ENCODE results near the gene FRAS1.
"Not testable (repeated sequence)": the region's sequence is repeated elsewhere in the genome, so short reads cannot be mapped to it uniquely, and the experiment has no call there.

The FRAS1 gene

DNA sequence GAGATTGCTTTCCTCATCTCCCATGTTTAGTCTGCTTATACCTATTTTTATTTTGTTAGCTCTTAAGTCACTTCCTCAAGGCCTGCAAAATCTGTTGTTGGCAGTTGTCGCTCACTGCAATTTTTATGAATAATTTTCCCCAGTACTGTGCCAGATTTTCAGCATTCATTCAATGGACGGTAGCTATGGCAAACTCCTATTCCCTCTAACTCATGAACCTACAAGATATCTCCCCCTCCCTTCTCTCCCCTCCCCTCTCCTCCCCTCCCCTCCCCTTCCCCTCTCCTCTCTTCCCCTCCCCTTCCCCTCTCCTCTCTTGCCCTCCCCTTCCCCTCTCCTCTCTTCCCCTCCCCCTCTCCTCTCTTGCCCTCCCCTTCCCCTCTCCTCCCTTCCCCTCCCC lies 160.4 kb downstream of the FRAS1 start:
- DNase-seq (ENCODE audit: low read depth in 3 of 3): no peak

DNA sequence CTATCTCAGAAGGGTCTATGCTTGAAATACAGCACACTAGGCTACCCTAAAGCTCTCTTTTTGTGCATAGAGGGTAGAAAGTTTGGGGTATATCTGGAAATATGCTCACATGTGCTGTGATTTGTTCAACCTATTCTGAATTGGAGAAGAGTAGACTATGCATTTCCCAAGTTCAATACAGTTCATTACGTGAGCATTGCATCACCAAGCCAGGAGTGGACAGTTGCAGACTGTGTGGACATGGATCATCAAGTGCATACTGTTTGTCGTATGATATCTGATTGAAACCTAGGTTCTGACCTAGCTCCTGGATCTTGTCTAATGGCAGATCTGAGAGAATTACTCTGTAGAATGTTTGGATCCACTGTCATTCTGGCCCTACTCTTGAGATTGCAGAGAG lies 161.1 kb downstream of the FRAS1 start:
- DNase-seq (ENCODE audit: low read depth in 3 of 3): no peak

DNA sequence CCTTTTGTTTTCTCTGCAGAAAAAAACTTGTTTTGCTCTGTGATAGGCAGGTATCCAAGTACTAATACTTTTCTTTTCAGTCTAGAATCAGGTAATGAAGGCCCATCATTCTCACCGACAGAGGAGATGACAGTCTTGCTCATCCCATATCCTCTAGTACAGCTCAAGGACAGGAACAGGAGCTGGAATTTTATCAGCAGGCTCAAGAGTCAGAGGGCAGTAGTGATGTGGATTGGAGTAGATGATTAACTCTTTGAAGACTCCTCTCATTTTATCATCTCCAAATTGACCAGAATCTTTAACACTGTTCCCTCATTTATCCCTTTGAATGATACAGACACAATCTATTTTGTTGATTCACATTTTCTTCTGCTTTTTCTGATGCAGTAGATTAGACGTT lies 162.7 kb downstream of the FRAS1 start:
- no peak for DNase-seq (ENCODE audit: low read depth in 3 of 3)

DNA sequence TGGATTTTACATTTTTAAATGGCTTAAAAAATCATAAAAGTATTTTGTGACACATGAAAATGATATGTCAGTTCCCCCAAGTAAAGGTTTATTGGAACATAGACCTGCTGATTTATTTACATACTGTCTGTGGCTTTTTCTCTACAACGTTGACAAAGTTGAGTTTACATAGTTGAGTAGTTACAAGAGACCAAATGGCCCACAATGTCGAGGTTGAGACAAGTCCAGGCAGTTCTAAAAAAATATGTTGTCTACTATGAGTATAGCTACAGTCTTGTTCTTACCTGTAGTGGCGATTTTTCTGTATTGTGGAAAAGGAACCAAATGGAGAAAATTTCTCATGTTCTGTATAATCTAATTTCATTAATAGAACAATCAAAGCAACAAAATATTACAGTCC lies 163.2 kb downstream of the FRAS1 start:
- no peak for DNase-seq (ENCODE audit: low read depth in 3 of 3)

DNA sequence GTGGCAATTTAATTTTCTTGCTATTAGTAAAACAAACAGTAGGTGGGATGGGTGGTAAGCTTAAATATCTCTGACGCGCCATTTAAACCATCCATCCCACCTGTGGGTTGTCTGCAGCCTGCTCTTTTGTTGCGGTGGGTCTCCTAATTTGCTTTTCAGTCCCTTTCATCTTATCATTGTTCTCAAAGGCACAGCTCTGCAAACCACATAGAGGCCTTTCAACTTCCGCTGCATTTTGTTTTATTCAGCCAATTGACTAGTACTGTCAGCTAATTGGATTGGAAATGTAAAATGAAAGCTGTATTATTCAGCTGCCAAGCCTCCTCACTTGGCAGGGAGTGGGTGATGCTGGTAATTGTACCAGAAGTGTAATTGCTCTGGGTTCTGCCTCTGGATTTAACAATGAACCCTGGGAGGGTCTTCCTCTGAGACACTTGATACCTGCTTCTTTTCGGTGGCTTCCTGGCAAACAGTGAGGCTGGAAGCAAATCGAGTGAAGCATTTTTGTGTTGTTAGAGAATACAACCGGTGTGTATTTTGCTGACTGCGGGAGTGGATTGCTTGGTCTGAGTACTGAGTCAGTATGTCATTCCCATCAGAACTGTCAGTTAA lies 165.6 kb downstream of the FRAS1 start:
- DNase-seq (ENCODE audit: low read depth in 3 of 3): no peak

DNA sequence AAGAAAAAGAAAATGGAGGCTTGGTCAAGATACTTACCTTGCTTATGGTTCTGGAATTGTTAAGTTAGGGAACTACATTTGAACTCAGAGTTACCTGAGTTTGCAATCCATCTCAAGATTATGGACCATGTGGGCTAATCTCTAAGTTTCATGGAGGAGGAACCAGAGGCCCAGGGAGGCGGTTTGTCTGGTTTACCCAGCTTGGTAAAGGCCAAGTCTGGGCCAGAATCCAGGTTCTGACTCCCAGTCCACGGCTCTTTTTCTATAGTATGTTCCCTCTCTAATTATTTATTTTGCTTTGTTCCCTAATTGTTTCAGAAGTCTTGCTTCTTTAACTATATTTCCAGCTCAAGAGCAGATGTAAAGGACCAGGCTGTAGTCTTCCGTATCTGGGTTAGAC lies 168.1 kb downstream of the FRAS1 start:
- DNase-seq (ENCODE audit: low read depth in 3 of 3): no peak

DNA sequence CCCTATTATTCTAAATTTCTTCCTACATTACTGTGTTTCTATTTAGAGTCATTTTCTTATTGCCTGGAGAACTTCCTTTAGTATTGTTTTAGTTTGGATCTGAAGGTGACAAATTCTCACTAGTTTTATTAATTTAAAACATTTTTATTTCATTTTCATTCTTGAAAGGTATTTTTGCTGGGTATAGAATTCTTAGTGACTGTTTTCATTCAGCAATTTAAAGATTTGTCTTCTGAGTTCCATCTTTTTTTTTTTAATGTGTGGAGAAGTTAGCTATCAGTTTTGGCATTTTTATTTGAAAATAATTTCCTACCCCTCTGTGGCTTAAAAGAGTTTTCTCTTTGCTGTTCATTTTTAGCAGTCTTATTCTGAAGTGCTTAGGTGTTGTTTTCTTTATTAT lies 169.2 kb downstream of the FRAS1 start:
- no peak for DNase-seq (ENCODE audit: low read depth in 3 of 3)

DNA sequence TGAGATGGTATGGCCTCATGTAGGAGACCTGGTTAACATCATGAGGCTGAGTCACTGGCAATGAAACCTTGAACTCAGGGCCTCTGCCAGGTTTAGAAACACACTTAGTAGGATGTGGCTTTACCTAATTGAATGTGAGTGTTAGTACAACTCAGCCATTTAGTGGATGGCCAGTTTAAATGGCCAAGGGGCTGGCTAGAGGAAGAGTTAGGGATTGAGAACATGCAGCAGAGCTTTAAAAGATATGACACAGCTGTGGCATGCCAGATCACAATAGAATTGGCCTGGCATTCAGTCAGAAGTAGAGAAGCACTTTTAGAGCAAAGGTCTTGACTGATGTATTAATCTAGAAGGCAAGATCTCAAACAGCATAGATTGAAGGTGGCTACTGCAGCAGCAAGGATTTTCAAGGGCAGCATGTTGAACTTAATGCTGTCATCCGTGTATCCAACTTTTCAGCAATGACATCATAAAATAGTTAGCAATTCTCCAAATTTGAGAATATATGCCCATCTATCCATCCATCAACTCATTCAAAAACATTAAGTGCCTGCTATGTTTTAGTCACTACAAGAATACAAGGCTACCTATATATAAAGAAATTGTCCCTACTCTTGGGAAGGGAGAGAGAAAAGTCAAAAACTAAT lies 170.4 kb downstream of the FRAS1 start:
- no peak for DNase-seq (ENCODE audit: low read depth in 3 of 3)

DNA sequence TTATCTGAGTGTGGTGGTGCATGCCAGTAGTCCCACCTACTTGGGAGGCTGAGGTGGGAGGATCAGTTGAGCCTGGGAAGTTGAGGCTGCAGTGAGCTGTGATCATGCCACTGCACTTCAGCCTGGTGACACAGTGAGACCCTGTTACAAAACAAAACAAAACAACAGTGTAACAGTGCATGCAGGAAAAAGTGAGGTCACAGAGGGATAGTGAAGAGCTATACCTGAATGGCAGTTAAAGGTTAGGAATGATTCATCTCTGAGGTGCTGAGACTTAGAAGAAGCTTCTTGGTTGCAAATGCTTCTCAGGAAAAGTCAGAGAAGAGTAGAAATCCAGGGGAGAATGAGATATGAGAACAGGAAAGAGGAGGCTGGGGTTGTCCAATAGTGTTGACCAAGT lies 178.7 kb downstream of the FRAS1 start:
- DNase-seq (ENCODE audit: low read depth in 3 of 3): no peak

DNA sequence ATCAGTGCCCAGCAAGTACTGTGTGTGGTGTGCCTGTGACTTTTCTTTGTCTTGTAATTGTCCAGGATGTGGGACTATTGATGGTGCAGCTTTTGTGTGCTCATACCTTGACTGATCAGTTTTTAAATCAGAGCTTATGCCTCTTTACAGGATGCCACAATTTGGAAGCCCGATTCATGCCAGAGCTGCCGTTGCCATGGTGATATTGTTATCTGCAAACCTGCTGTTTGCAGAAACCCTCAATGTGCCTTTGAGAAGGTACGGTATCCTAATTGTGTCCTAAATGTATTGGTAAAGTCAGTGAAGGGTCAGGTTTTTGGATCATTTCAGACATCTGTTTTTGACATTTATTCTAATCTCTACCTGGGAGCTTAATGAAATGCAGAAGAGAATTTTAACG lies 180.2 kb downstream of the FRAS1 start:
- DNase-seq (ENCODE audit: low read depth in 3 of 3): no peak

DNA sequence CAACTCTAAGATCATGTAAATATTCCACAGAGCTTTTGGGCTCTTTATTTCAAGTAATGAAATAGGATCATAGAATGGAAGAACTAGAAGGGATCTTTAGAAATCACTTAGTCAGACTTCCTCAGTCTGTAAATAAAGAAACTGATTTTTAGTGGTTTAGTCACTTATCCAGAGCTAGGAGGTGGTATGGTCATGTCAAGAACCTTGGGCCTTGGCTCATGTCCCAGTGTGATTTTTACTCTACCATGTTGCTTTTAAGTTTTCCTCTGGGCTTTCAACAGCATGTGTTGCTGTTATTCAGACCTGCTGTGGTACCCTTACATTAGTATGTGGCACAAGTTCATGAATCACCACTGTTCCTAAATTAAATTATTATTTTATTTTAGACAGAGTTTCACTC lies 184.9 kb downstream of the FRAS1 start:
- DNase-seq (ENCODE audit: low read depth in 3 of 3): no peak

DNA sequence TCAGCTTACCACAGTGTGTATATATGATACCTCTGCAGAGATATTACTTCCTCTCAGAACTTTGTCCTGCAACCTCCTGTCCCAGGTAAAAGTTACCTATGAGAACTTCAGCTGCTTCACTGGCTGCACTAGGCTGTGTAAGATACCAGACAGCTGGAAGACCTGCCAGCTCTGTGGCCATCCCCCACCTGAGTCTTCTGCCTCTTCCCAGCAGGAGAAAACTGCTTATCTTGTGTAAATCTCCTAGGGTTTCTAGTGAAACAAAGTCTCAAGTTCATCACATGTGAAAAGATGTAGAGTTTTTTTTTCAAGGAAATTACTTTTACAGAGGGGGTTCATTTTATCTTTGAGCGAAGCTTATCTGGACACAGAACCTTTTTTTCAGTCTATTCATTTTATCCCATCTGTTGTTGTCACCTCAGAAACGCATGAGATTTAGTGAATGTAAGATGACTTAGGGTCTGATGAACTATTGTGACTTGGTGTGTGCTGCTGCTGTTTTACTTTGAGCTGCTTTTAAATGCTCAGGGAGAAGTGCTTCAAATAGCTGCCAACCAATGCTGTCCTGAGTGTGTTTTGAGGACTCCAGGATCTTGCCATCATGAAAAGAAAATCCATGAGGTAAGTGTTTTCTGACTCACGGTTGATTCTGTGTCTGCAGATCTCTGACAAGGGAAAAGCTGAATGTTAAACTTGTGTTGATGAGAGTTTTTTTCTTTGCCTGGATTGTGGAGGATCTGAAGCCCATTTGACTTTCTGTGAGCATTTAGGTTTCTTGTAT lies 187.8 kb downstream of the FRAS1 start:
- DNase-seq (ENCODE audit: low read depth in 3 of 3): no peak

DNA sequence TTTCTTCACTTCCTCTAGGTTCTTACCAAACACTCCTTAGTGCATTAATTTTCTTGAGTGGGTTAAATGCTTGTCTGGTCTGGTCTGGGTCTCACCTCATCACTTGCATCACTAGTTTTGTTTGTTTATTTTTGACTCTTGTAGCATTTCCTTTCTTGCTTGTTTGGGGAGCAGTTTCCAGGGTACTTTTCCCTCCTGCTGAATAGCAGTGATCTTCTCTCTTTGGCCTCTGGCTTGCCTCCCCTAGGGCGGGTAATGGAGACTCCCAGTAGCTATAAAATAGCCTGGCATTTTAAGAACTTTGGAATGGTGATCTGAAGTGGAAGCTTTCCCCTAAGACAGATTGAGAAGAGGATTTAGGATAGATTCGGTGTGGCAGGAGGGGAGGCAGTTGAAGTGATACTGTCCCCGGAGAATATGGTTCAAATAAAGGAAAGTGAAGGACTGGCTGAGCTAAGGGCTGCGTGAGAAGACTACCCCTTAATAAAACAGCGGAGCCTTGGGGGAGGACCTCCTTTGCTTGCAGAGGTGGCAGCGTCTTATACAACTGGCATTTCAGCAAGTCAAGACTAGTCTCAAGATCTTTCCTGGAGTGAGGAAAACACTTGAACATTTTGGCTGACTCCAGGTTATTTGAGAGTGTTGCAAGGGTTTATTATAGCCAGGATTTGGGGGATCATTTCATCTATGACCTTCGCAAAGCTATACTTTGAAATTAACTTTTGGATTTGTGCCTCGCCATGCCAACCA lies 190.6 kb downstream of the FRAS1 start:
- no peak for DNase-seq (ENCODE audit: low read depth in 3 of 3)

DNA sequence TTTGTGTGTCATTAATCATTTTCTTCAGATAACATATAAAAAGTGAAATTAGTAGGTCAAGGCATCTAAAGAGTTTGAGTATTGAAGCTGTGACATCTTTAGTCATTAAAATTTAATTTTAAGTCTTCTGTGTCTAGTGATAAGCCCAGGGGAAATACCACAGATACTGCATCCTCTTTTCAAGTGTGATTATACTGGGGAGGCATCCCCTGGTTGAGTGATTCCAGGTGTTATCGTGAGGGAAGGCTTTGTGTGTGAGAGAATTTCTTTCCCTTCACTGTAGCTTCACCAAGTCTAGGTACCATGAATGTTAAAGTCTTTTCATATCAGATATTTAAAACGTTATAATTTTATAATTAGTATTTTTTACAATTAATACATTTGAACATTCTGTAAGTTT lies 193.4 kb downstream of the FRAS1 start:
- no peak for DNase-seq (ENCODE audit: low read depth in 3 of 3)

DNA sequence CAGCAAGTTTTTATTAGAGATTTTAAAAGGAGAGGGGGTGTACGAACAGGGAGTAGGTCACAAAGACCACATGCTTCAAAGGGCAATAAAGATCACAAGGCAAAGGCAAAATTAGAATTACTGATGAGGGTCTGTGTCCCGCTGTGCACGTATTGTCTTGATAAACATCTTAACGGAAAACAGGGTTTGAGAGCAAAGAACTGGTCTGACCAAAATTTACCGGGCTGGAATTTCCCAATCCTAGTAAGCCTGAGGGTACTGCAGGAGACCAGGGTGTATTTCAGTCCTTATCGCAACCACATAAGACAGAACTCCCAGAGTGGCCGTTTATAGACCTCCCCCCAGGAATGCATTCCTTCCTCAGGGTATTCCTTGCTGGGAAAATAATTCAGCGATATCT lies 195.7 kb downstream of the FRAS1 start:
- not testable (repeated sequence) for DNase-seq (ENCODE audit: low read depth in 3 of 3)

DNA sequence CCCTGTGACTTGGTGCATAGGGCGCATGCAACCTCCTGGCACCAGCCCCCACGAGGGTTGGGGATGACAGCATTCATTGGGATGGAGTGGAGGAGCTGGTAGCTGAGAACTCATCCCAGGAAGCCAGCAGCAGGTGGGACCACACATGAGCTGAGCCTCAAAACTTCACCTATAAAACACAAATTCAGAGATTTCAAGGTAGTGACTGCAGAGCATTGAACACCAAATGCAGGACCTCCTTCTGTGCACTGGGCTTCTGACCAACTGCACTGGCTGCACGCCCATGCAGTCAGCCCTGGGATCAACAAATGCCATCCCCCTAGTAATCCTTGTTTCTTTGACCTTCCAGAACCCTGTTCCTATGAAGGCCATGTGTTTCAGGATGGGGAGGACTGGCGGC lies 197.8 kb downstream of the FRAS1 start:
- no peak for DNase-seq (ENCODE audit: low read depth in 3 of 3)

DNA sequence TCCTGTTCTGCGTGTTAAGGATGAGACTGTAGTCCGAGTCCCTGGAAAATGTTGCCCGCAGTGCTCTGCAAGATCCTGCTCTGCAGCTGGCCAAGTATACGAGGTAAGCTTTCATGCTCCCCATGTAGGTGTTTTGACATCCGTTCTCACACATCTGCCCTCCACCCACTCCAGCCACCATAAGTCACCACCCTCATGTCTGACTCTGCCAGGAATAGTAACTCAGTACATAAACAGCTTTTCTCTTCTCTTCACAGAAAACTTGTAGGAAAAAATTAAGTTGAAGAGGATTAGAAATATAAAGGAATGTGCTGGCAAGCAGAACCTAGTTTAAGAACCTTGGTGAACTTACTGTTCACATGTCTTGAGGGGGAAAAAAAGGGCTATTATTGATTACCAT lies 207.9 kb downstream of the FRAS1 start:
- no peak for DNase-seq (ENCODE audit: low read depth in 3 of 3)

DNA sequence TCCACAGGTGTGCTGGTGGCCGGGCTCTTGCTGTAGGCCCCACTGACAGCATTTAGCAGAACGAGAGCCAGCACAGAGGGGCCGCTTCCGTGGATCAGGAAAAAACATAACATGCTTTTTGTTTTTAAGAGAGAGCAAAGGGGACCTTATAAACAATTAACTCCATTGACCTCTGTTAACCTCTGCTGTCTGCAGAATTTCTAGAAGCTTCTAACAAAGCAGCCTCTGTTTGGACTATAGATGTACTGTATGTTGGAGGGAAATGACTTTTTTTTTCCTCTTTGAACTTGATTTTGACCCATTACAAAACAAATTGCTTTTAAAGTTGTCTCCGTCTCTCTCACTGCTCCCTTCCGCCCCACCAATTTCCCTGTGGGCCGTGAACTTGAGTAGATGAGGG lies 210.7 kb downstream of the FRAS1 start:
- no peak for DNase-seq (ENCODE audit: low read depth in 3 of 3)

DNA sequence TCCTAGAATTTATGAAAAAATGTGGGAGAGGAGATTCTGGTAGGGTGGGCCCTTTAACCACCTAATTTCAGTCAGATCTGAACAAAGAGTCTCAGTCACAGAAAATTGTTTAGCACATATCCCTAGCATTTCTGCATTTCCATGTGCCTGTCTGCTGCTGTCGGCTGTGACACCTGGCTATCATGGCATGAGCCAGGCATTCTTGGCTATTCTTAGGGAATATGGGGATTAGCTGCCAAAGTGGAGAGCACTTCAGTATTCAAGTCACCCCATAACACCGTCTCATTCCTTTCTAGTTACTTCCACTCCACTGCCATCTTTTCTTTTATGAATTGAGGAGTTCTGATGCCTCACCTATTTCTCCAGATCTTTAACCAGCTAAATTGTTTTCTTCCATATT lies 211.5 kb downstream of the FRAS1 start:
- no peak for DNase-seq (ENCODE audit: low read depth in 3 of 3)

DNA sequence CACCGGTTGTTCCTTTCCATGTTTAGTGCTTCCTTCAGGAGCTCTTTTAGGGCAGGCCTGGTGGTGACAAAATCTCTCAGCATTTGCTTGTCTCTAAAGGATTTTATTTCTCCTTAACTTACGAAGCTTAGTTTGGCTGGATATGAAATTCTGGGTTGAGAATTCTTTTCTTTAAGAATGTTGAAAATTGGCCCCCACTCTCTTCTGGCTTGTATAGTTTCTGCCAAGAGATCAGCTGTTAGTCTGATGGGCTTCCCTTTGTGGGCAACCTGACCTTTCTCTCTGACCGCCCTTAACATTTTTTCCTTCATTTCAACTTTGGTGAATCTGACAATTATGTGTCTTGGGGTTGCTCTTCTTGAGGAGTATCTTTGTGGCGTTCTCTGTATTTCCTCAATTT lies 218.3 kb downstream of the FRAS1 start:
- not testable (repeated sequence) for DNase-seq (ENCODE audit: low read depth in 3 of 3)

DNA sequence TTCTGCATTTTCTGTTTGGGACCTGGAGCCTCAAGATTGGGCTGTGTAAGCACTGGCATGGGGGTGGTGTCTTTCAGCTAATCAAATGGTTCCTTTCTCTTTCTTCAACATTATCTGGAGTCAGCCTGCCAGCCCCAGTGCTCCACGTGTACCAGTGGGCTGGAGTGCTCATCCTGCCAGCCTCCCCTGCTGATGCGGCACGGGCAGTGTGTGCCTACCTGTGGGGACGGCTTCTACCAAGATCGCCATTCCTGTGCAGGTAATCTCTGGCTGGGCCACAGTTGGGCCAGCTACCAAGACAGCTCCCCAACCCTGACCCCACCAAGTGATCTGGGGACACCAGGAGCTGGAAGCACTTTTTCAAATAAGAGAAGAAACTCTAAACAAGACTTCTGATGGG lies 229.2 kb downstream of the FRAS1 start:
- DNase-seq (ENCODE audit: low read depth in 3 of 3): no peak

DNA sequence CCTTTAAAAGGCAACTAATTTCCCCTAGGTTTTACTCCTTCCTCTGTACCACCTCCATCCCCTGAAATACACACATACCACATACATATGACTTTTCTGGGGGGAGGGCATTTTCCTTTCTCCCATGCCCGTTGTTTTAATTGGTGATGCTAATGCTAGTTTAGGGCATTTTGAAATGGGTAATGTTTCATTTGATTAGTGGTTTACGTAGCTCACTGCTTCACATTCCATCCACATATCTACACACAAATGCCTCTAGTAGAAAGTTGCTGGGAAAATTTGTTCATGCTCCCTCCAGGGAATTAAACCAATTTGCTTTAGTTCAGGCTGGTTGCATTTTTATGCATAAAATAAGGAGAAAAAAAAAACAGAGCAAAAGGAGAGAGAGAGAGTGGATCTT lies 231.2 kb downstream of the FRAS1 start:
- no peak for DNase-seq (ENCODE audit: low read depth in 3 of 3)

DNA sequence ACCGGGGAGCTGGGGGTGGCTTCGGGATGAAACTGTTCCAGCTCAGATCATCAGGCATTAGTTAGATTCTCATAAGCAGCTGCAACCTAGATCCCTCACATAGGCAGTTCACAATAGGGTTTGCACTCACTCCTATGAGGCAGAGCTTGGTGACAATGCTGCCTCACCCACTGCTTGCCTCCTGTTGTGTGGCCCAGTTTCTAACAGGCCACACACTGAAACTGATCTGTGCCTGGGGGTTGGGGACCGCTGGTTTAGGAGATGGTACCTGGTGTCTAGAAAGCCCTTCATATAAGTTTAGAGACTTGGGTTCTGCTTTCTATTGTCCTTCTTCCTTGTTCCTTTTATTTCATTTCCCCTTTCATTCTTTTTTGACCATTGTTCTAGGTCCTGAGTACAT lies 234.2 kb downstream of the FRAS1 start:
- no peak for DNase-seq (ENCODE audit: low read depth in 3 of 3)

All from stimulated activated CD4-positive, alpha-beta T cell treated with anti-CD3 and anti-CD28 coated beads, TNF-alpha, amount 100 ng/mL, for 48 hours (primary cell).